Kidney (tissue), 14 donors: Measurements from ENCODE around the gene NPPC. TPM values are rescaled to one million over a fixed set of nuclear protein-coding genes. Genes with fewer than 3 reads are reported as not detected.
"Not testable (repeated sequence)": the region's sequence is repeated elsewhere in the genome, so short reads cannot be mapped to it uniquely, and the experiment has no call there.

Experiments
- DNase-seq, 5 donors: peaks; one replicate each; pipeline ENCODE4 v3.0.0-alpha.2; 2013 to 2020
- FAIRE-seq: peaks from 2 replicates; lab custom pipeline; 2012; peaks lifted over from hg19 to GRCh38; lab: Jason Lieb, UNC
- H3K27ac ChIP-seq, 2 donors: one replicate each; pipeline ENCODE4 v1.7.0; 2013; ENCODE audit warnings: low read depth in 2 of 2, low read length in 2 of 2, inconsistent platforms in 1 of 2
- H3K27me3 ChIP-seq: one replicate; pipeline ENCODE4 v1.7.1; 2013; ENCODE audit warnings: low read length, inconsistent platforms; ENCODE audit not compliant: control insufficient read depth, insufficient read depth
- H3K36me3 ChIP-seq, 3 donors: one replicate each; pipeline versions ENCODE4 v1.7.0 to v1.7.1; 2013; ENCODE audit warnings: low read length in 3 of 3, control low read depth in 1 of 3, inconsistent platforms in 1 of 3; ENCODE audit not compliant: insufficient read depth in 3 of 3, control insufficient read depth in 2 of 3
- H3K4me1 ChIP-seq, 3 donors: one replicate each; pipeline versions ENCODE4 v1.7.0 to v1.7.1; 2013; ENCODE audit warnings: low read length in 3 of 3, inconsistent platforms in 1 of 3, low read depth in 1 of 3; ENCODE audit not compliant: control insufficient read depth in 2 of 3, insufficient read depth in 2 of 3
- H3K4me3 ChIP-seq, 3 donors: one replicate each; pipeline versions ENCODE4 v1.7.0 to v1.8.1; 2013; ENCODE audit warnings: low read length in 3 of 3, control low read depth in 1 of 3, inconsistent platforms in 1 of 3
- H3K9ac ChIP-seq, 3 donors: one replicate each; pipeline versions ENCODE4 v1.7.0 to v1.7.1; 2013; ENCODE audit warnings: low read length in 3 of 3, control low read depth in 1 of 3, inconsistent platforms in 1 of 3
- H3K9me3 ChIP-seq, 3 donors: one replicate each; pipeline versions ENCODE4 v1.7.0 to v1.7.1; 2013; ENCODE audit warnings: low read length in 3 of 3, control low read depth in 1 of 3, inconsistent platforms in 1 of 3; ENCODE audit not compliant: control insufficient read depth in 2 of 3, insufficient read depth in 1 of 3
- intact Hi-C: fragments of 100-400 bp; cut with DNase I; formaldehyde crosslinking; loops from one replicate; pipeline ENCODE4 v1.11.1; 2022
- polyA plus RNA-seq: library from polyadenylated mRNA; stranded (reverse); fragments of 350-450 nt; fragmentation: Illumina TruSeq; extraction: RNeasy Lipid Tissue Mini Kit (QIAGEN cat#74804); gene quantifications from one replicate; pipeline ENCODE4 v1.2.3, GENCODE V29; 2014; ENCODE audit warnings: low read depth, low replicate concordance; ENCODE audit not compliant: insufficient read depth
- total RNA-seq: library from RNA; stranded (reverse); fragmentation: NEBNext Ultra II Directional; extraction: Animal tissue kit (Norgen Biotek cat#: 25700); gene quantifications from one replicate; pipeline ENCODE4 v1.2.1, GENCODE V29; 2021
- TF ChIP-seq, protein P1 (sequence below): IDR thresholded peaks from 3 replicates; pipeline ENCODE4 v1.5.1; 2012; ENCODE audit warnings: mild to moderate bottlenecking, moderate library complexity, borderline replicate concordance; ENCODE audit not compliant: insufficient read depth; ENCODE audit errors: extremely low read depth
- donor health status: control.
- donor health status: control.
- donor health status: control.
- donor health status: control.
- donor health status: control.
- donor health status: DM: yes; HTN: yes; CAD: no.
- donor health status: Normal renal cell carcinoma (clear cell type).

NPPC gene
- total and polyA plus RNA-seq, 2 donors from 2014 or later, result not detected

DNA sequence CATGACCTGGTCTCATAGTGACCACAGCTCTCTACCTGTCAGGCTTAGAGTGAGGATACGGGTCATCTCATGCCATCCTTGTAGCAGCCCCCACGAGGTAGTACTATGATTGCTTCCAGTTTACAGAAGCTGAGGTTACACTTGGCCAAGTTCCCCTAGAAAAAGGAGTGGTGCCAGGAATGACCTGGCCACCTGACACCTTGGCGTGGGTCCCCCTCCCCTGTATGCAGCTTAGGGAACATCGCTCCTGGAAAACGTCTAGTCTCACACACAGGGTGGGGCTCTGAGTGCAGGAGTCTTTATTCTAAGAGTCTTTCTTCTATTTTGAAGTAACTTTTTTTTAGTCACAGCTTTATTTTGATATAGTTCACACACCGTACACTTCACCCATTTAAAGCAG lies 14.8 kb downstream of the NPPC start:
- no peak overlapping the region for H3K4me3 ChIP-seq
- H3K27me3 ChIP-seq, result no peaks in the 10 kb centered on the region
- no peaks in the 10 kb centered on the region for H3K9me3 ChIP-seq
- no peak overlapping the region for H3K27ac ChIP-seq
- no peaks in the 10 kb centered on the region for H3K36me3 ChIP-seq
- FAIRE-seq, result no peak
- no peak for DNase-seq
- intact Hi-C loops, result loop anchor here (10.0 kb wide), 1 partner anchor 523 kb away; no protein-coding TSS in a partner anchor
- TF ChIP-seq, protein P1, sequence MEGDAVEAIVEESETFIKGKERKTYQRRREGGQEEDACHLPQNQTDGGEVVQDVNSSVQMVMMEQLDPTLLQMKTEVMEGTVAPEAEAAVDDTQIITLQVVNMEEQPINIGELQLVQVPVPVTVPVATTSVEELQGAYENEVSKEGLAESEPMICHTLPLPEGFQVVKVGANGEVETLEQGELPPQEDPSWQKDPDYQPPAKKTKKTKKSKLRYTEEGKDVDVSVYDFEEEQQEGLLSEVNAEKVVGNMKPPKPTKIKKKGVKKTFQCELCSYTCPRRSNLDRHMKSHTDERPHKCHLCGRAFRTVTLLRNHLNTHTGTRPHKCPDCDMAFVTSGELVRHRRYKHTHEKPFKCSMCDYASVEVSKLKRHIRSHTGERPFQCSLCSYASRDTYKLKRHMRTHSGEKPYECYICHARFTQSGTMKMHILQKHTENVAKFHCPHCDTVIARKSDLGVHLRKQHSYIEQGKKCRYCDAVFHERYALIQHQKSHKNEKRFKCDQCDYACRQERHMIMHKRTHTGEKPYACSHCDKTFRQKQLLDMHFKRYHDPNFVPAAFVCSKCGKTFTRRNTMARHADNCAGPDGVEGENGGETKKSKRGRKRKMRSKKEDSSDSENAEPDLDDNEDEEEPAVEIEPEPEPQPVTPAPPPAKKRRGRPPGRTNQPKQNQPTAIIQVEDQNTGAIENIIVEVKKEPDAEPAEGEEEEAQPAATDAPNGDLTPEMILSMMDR, result no peak
- no peaks in the 10 kb centered on the region for H3K4me1 ChIP-seq
- H3K9ac ChIP-seq, result no peak overlapping the region

DNA sequence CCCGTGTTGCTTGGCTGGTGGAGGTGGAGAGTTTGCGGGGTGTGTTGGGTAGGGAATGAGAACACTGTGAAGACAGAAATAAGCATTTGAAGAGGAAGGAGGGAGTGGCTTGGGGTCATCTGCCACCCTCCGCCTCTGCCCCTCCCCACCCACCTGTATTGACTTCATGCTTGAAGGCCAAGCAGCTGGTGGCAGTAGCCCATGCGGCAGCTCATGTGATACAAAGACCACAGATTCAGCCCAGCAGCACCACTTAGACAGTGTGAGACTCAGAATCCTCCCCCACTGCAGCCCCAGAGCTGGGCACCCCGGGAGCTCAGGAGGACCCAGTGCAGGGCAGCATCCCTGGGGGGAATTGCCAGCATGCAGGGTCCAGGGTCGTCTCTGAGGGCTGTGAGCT lies 15.4 kb downstream of the NPPC start:
- Histone ChIP-seq H3K27ac (no peak overlapping the region), H3K4me3 (no peak overlapping the region), H3K36me3 (no peaks in the 10 kb centered on the region), H3K4me1 (no peaks in the 10 kb centered on the region), H3K9ac (no peak overlapping the region), H3K27me3 (no peaks in the 10 kb centered on the region), H3K9me3 (no peaks in the 10 kb centered on the region)
- intact Hi-C loops, result loop anchor here (10.0 kb wide), 1 partner anchor 524 kb away; no protein-coding TSS in a partner anchor
- FAIRE-seq (no peak), DNase-seq (peak in 1 of 5 donors; percentile 55)
- TF ChIP-seq, protein P1, result no peak

DNA sequence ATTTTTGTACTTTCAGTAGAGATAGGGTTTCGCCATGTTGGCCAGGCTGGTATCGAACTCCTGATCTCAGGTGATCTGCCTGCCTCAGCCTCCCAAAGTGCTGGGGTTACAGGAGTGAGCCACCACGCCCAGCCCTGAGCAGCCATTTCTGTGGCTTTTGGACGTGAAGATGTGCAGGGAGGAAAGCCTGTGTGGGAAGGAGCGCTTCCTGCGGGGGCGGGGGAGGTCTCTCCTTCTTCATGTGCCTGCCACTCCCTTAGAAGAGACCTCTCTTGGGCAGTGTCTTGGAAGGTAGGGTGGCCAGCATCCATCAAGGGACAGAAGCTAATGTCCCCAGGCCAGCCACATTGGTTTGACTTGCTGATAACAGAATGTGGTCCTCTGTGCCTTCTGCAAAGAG lies 16.0 kb downstream of the NPPC start:
- H3K4me1 ChIP-seq, H3K4me3 ChIP-seq, H3K9ac ChIP-seq, H3K9me3 ChIP-seq, FAIRE-seq, H3K36me3 ChIP-seq, H3K27me3 ChIP-seq, H3K27ac ChIP-seq: not testable (repeated sequence)
- intact Hi-C loops, result loop anchor here (10.0 kb wide), 1 partner anchor 525 kb away; no protein-coding TSS in a partner anchor
- peak in 1 of 5 donors; percentile 45 for DNase-seq

DNA sequence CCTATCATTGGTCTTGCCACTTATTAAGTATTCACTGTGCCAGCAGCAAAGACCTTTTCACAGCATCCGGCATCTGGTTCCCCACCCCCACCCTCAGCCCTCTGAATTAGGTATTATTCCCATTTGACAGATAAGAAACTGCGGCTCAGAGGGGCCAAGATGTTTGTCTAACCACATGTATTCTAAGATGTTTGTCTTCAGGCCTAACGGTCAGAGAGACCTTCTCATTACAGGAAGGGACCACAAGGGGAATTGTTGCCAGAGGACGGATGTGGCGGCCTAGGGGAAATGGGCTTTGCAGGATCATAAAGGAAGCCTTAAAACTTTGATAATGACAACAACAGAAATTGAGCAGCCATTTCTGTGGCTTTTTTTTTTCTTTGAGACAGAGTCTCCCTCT lies 16.6 kb downstream of the NPPC start:
- no peaks in the 10 kb centered on the region for H3K4me1 ChIP-seq
- intact Hi-C loops, result loop anchor here (10.0 kb wide), 1 partner anchor 525 kb away; no protein-coding TSS in a partner anchor
- H3K27ac ChIP-seq, result no peak overlapping the region
- H3K36me3 ChIP-seq, result no peaks in the 10 kb centered on the region
- H3K9ac ChIP-seq, result no peak overlapping the region
- H3K9me3 ChIP-seq, result no peaks in the 10 kb centered on the region
- FAIRE-seq (no peak), DNase-seq (peak in 1 of 5 donors; percentile 5)
- H3K27me3 ChIP-seq, result no peaks in the 10 kb centered on the region
- TF ChIP-seq, protein P1, result no peak
- H3K4me3 ChIP-seq, result no peak overlapping the region
